ENCODE measurements around the gene KLK13. TPM values are rescaled to one million over a fixed set of nuclear protein-coding genes. Genes with fewer than 3 reads are reported as not detected.

The KLK13 gene
- total and polyA plus RNA-seq, 2 of the 13 experiments (the other 11 are each of a cell fraction or from before 2014, with no cell fraction given): 0.09 TPM; not detected in 1

DNA sequence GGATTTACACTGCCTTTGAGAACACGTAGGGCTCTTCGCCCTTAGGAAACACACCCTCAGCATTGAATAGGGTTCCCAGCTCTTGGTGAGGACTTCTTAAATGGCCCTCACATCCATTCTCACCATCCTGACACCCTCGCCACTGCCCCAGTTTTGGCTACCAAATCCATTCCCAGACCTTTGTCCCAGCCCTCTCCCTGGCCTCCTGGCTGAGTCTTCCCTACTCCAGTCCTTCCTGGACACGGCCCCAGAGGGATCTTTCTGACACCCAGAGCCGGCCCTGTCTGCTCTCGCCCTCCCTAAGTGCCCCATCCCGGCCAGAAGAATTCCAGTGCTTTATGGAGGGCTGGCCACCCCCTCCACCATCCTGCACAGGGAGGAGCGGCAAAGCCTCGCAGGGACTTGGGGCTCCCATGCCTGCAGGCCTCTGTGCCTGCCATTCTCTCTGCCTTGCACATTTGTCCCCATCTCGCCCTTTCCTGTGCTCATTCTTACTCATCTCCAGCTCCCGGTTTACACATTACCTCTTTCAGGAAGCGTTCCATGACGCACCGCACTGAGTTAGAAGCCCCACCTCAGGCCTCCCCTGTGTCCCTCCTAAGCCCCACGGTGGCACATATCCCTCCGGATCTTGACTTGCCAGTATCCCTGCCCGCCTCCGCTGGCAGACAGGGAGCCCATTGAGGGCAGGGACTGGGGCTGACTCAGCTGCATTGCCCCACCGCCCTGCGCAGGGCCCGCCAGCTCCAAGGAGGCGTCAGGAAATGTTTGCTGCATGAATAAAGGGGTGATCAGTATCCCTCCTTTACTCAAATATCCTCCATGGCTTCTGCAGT lies 28.8 kb upstream of the KLK13 start (continued):
- no peak for TF ChIP-seq ZFP37 (CRISPR knock-in tag; IDR thresholded peaks at IDR 0.05; ENCODE audit: borderline replicate concordance)
- no peak for TF ChIP-seq ZSCAN12 (CRISPR knock-in tag; IDR thresholded peaks at IDR 0.05)
- TF ChIP-seq HMG20B (CRISPR knock-in tag; conservative IDR thresholded peaks at IDR 0.05): no peak

DNA sequence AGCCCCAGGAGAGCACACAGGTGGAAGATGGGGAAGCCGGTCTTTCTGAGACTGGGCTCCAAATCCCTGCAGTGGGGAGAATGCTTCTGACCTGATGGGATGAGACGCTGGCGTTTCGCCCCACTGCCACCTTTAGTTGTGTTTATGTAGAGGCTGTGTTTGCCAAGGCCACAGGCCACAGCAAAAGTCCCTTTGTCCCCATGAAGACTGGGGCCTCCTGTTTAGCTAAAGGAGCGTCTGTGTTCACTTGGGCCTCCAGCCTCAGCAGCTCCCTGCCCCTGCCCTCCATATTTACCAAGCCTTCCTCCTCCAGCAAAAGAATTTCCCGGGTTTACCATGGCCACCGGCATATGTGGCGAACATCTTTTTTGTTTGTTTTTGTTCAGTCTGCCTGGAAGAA lies 28.2 kb upstream of the KLK13 start:
- CTCF ChIA-PET (ENCODE audit: low intra/inter-chr PET ratio, low total read pairs): interaction anchor here (2.1 kb wide), 1 partner anchor 72 kb away, joined by 10 read pairs; no protein-coding TSS in a partner anchor

More for the DNA sequence above, 28.2 kb upstream of the KLK13 start:
- intact Hi-C loops (cut with micrococcal nuclease; ENCODE audit: unreplicated experiment) (no loop called here), in situ Hi-C loops (cut with HindIII; ENCODE audit: extremely low pct_ligation_motif_present, low pct_unique_long_range_greater_than_20kb) (loop anchor here (5.0 to 25.0 kb wide), 2 partner anchors 76 to 156 kb away; partner anchors contain the start of gene KLK10)
- H3K4me3 ChIP-seq (replicated peaks in 1 of 3; ENCODE audit: insufficient read depth in 1 of 3, low read depth in 2 of 3, low read length in 3 of 3): 0 out of 6 replicates have a peak overlapping the region, but pooled peaks of 1 of the 3 experiments have one; percentile 13
- ATAC-seq: peak; percentile 21; the same call in 1 of the 3 replicates
- 0 out of 2 replicates have a peak overlapping the region, but pooled peaks have one; percentile 12 for H3K4me2 ChIP-seq (ENCODE audit: low read depth, low read length)
- no peaks in the 10 kb centered on the region for H3K9me3 ChIP-seq (ENCODE audit: low read length)
- H3K27ac ChIP-seq (ENCODE audit: extremely low read length, insufficient read depth, low read length): no peak overlapping the region
- peak; percentile 15; the same call in 1 of the 2 replicates for TF ChIP-seq FOXA3 (CRISPR knock-in tag; IDR thresholded peaks at IDR 0.05)
- TF ChIP-seq DNMT1 (CRISPR knock-in tag; IDR thresholded peaks at IDR 0.05): no peak
- no peak for TF ChIP-seq SPEN (CRISPR knock-in tag; IDR thresholded peaks at IDR 0.05; ENCODE audit: low read depth)
- TF ChIP-seq IRF1 (CRISPR knock-in tag; IDR thresholded peaks at IDR 0.05; ENCODE audit: low read depth): no peak
- TF ChIP-seq ZMYM3 (CRISPR knock-in tag; IDR thresholded peaks at IDR 0.05): no peak
- no peak overlapping the region for H3K9ac ChIP-seq (ENCODE audit: insufficient read depth, low read depth, low read length)
- H3K36me3 ChIP-seq (replicated peaks in 1 of 2; ENCODE audit: control insufficient read depth in 1 of 2, insufficient read depth in 2 of 2, low read length in 2 of 2): peaks cover 0 to 4% of the 10 kb centered on the region in 2 experiments; a peak in 1 of 5 replicates
- peaks cover 0 to 1% of the 10 kb centered on the region in 2 experiments; a peak in 2 of 5 replicates for H3K27me3 ChIP-seq (ENCODE audit: control insufficient read depth in 1 of 2, insufficient read depth in 2 of 2, low read length in 2 of 2)
- peaks cover 17% of the 10 kb centered on the region for H3K4me1 ChIP-seq (ENCODE audit: insufficient read depth, low read length)
- no peak for FAIRE-seq
- DNase-seq (ENCODE audit: low spot score): peak; percentile 11
- no peaks in the 10 kb centered on the region for H3K79me2 ChIP-seq (ENCODE audit: insufficient read depth, low read length)
- BruUV-seq (replicated peaks): no TSS peak
- 3% methylated on average over 4 of the region's 8 CpGs for WGBS (ENCODE audit: low lambda C conversion rate)
- POLR2A ChIA-PET: no interaction called here
- no peak overlapping the region for H2AFZ ChIP-seq (ENCODE audit: low read length)
- no peaks in the 10 kb centered on the region for H4K20me1 ChIP-seq (ENCODE audit: insufficient read depth, low read length)
